Suprapubic skin (tissue), 4 donors: ENCODE data around the gene ARL6. TPM values are rescaled to one million over a fixed set of nuclear protein-coding genes. Genes with fewer than 3 reads are reported as not detected.
"Not testable (repeated sequence)": the region's sequence is repeated elsewhere in the genome, so short reads cannot be mapped to it uniquely, and the experiment has no call there.

Experiments
- DNase-seq, 2 donors: peaks; one replicate each; pipeline ENCODE4 v3.0.0-alpha.2; 2019; ENCODE audit warnings: low spot score in 2 of 2
- H3K27ac ChIP-seq: fragments of 200-600 bp; sonication (generic); one replicate; pipeline ENCODE4 v1.5.1; 2019
- H3K27me3 ChIP-seq: fragments of 200-600 bp; sonication (generic); one replicate; pipeline ENCODE4 v1.5.1; 2019
- H3K36me3 ChIP-seq: fragments of 200-600 bp; sonication (generic); one replicate; pipeline ENCODE4 v1.5.1; 2019
- H3K4me1 ChIP-seq: fragments of 200-600 bp; sonication (generic); one replicate; pipeline ENCODE4 v1.5.1; 2019
- H3K4me3 ChIP-seq: fragments of 200-600 bp; sonication (generic); one replicate; pipeline ENCODE4 v1.5.1; 2019; ENCODE audit warnings: mild to moderate bottlenecking
- H3K9me3 ChIP-seq: fragments of 200-600 bp; sonication (generic); one replicate; pipeline ENCODE4 v1.5.1; 2019
- EP300 ChIP-seq: sonication (generic); formaldehyde crosslinking; IDR thresholded peaks from one replicate; pipeline ENCODE4 v1.6.1; 2017; ENCODE audit warnings: antibody characterized with exemption
- POLR2A ChIP-seq, 2 donors: fragments of 450-650 bp; IDR thresholded peaks; one replicate each; pipeline ENCODE4 v1.6.1; 2017; ENCODE audit warnings: antibody characterized with exemption in 2 of 2, mild to moderate bottlenecking in 2 of 2, moderate library complexity in 2 of 2
- POLR2AphosphoS5 ChIP-seq, 3 donors: sonication (generic); formaldehyde crosslinking; IDR thresholded peaks; one replicate each; pipeline ENCODE4 v1.6.1; 2017; ENCODE audit warnings: antibody characterized with exemption in 3 of 3
- WGBS: methylation state at CpG from one replicate; pipeline ENCODE4 v1.1.5; 2018; 5-methylcytosine and 5-hydroxymethylcytosine counted together
- total RNA-seq, 4 donors: library from RNA; depleted of rRNA; stranded (reverse); fragments of >200 nt; gene quantifications; one replicate each; pipeline ENCODE4 v1.1.0, GENCODE V29; 2016
- TF ChIP-seq, protein P1 (sequence below), 2 donors: fragments of 200-600 bp in 1 of 2; fragments of 450-650 bp in 1 of 2; sonication (generic) in 1 of 2; IDR thresholded peaks; one replicate each; pipeline ENCODE4 v1.5.1; 2016 to 2019; ENCODE audit warnings: antibody characterized with exemption in 2 of 2, mild to moderate bottlenecking in 1 of 2, moderate library complexity in 1 of 2

The ARL6 gene
- total RNA-seq, 4 donors from 2014 or later = 4.5 to 9.1 (median 7.5) TPM

GRCh38 chr3:97829198-97829597 is 64.6 kb downstream of the ARL6 start:
- no peak overlapping the region for H3K4me3 ChIP-seq
- no peaks in the 10 kb centered on the region for H3K36me3 ChIP-seq
- no peaks in the 10 kb centered on the region for H3K9me3 ChIP-seq
- DNase-seq = no peak
- H3K4me1 ChIP-seq = peaks cover 16% of the 10 kb centered on the region
- H3K27me3 ChIP-seq = no peaks in the 10 kb centered on the region
- TF ChIP-seq, protein P1, sequence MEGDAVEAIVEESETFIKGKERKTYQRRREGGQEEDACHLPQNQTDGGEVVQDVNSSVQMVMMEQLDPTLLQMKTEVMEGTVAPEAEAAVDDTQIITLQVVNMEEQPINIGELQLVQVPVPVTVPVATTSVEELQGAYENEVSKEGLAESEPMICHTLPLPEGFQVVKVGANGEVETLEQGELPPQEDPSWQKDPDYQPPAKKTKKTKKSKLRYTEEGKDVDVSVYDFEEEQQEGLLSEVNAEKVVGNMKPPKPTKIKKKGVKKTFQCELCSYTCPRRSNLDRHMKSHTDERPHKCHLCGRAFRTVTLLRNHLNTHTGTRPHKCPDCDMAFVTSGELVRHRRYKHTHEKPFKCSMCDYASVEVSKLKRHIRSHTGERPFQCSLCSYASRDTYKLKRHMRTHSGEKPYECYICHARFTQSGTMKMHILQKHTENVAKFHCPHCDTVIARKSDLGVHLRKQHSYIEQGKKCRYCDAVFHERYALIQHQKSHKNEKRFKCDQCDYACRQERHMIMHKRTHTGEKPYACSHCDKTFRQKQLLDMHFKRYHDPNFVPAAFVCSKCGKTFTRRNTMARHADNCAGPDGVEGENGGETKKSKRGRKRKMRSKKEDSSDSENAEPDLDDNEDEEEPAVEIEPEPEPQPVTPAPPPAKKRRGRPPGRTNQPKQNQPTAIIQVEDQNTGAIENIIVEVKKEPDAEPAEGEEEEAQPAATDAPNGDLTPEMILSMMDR (IDR thresholded peaks at IDR 0.05) = no peak
- no peak for TF ChIP-seq EP300
- WGBS = 81% methylated on average over 2 of the region's 2 CpGs
- H3K27ac ChIP-seq = no peak overlapping the region

DNA sequence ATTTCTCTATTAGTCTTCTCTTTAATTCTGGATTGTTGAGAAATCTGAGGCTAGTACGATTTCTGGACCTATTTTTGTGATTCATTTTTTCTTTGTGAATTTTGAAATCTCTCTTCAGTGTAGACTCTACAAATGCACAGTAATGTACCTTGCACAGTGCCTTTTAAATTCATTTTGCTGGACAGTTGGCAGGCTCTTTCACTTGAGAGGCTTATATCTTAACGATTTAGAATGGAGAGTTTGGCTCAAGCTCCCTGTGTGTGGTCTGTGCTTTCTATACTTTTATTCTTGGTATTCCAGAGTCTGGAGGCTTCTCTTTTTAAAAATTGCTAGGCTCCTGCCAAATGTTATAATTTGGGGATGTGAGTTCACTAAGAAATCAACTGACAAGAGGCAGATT is 66.1 kb downstream of the ARL6 start:
- Histone ChIP-seq H3K4me3 (no peak overlapping the region), H3K9me3 (no peaks in the 10 kb centered on the region), H3K27me3 (no peaks in the 10 kb centered on the region), H3K27ac (no peak overlapping the region), H3K36me3 (no peaks in the 10 kb centered on the region), H3K4me1 (peaks cover 5% of the 10 kb centered on the region)
- no peak for DNase-seq
- 45% methylated on average over 2 of the region's 2 CpGs for WGBS
- TF ChIP-seq, protein P1 (IDR thresholded peaks at IDR 0.05) = no peak
- TF ChIP-seq EP300 = no peak
- no peak for TF ChIP-seq POLR2A (IDR thresholded peaks at IDR 0.05)
- no peak for TF ChIP-seq POLR2AphosphoS5 (IDR thresholded peaks at IDR 0.05)

- H3K36me3 ChIP-seq = no peaks in the 10 kb centered on the region
- peaks cover 3% of the 10 kb centered on the region for H3K4me1 ChIP-seq
- TF ChIP-seq POLR2AphosphoS5 (IDR thresholded peaks at IDR 0.05) (no peak), POLR2A (IDR thresholded peaks at IDR 0.05) (no peak), EP300 (no peak)
- TF ChIP-seq, protein P1 (IDR thresholded peaks at IDR 0.05) = no peak
- WGBS = 100% methylated on average over 1 of the region's 1 CpG
- H3K9me3 ChIP-seq = no peaks in the 10 kb centered on the region
- H3K27ac ChIP-seq = no peak overlapping the region
- H3K27me3 ChIP-seq = no peaks in the 10 kb centered on the region
- no peak for DNase-seq
- no peak overlapping the region for H3K4me3 ChIP-seq
These were observed 66.6 kb downstream of the ARL6 start for GRCh38 chr3:97831140-97831539.

DNA sequence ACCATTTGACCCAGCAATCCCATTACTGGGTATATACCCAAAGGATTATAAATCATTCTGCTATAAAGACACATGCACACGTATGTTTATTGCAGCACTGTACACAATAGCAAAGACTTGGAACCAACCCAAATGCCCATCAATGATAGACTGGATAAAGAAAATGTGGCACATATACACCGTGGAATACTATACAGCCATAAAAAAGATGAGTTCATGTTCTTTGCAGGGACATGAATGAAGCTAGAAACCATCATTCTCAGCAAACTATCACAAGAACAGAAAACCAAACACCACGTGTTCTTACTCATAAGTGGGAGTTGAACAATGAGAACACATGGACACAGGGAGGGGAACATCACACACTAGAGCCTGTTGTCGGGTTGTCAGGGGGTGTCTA is 68.6 kb downstream of the ARL6 start:
- not testable (repeated sequence) for DNase-seq, H3K4me1 ChIP-seq, H3K27me3 ChIP-seq, H3K9me3 ChIP-seq, H3K27ac ChIP-seq, H3K36me3 ChIP-seq, H3K4me3 ChIP-seq
- WGBS = 93% methylated on average over 4 of the region's 4 CpGs

- 89% methylated on average over 5 of the region's 5 CpGs for WGBS
- Histone ChIP-seq H3K4me3 (no peak overlapping the region), H3K27ac (no peak overlapping the region), H3K27me3 (no peaks in the 10 kb centered on the region), H3K4me1 (peaks cover 24% of the 10 kb centered on the region), H3K36me3 (peaks cover 4% of the 10 kb centered on the region), H3K9me3 (no peaks in the 10 kb centered on the region)
- no peak for TF ChIP-seq POLR2A (IDR thresholded peaks at IDR 0.05)
- TF ChIP-seq, protein P1 (IDR thresholded peaks at IDR 0.05) = no peak
- TF ChIP-seq EP300 = no peak
- no peak for TF ChIP-seq POLR2AphosphoS5 (IDR thresholded peaks at IDR 0.05)
- no peak for DNase-seq
These were observed 71.2 kb downstream of the ARL6 start for GRCh38 chr3:97835761-97836160.

- no peak for DNase-seq
- H3K36me3 ChIP-seq = peaks cover 4% of the 10 kb centered on the region
- TF ChIP-seq POLR2A (IDR thresholded peaks at IDR 0.05) (no peak), EP300 (no peak), POLR2AphosphoS5 (IDR thresholded peaks at IDR 0.05) (no peak)
- TF ChIP-seq, protein P1 (IDR thresholded peaks at IDR 0.05) = no peak
- H3K4me3 ChIP-seq = no peak overlapping the region
- H3K27me3 ChIP-seq = no peaks in the 10 kb centered on the region
- no peaks in the 10 kb centered on the region for H3K9me3 ChIP-seq
- H3K4me1 ChIP-seq = peaks cover 24% of the 10 kb centered on the region
- H3K27ac ChIP-seq = no peak overlapping the region
- 61% methylated on average over 3 of the region's 3 CpGs for WGBS
These were observed 73.8 kb downstream of the ARL6 start for GRCh38 chr3:97838393-97838792.
